HG03280 (cell line): ENCODE results near the gene SNX25.

Experiments
- ATAC-seq: cut with Tn5 transposase; IDR thresholded peaks from one replicate; pipeline ENCODE4 v1.9.1; 2021; ENCODE audit warnings: mild to moderate bottlenecking, moderate library complexity; ENCODE audit not compliant: unreplicated experiment

Gene SNX25

DNA sequence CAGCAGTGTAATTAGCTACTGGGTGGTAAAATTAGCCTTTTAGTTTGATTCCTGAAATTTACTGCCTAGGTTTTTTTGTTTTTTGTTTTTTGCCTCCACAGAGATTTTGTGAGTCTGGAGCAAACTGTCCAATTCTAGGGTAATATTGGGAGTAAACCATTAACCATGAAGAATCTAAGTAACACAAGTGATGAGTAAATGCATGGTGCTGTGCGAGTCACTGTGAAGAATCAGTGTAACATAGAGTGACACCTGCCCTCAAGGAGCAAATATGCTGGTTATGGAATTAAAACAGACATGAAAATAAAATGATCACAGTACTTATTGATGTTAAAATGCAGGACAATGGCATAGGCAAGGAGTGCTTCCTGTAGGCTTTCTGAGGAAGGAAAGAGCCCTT lies 126.2 kb downstream of the SNX25 start:
- ATAC-seq: no peak

DNA sequence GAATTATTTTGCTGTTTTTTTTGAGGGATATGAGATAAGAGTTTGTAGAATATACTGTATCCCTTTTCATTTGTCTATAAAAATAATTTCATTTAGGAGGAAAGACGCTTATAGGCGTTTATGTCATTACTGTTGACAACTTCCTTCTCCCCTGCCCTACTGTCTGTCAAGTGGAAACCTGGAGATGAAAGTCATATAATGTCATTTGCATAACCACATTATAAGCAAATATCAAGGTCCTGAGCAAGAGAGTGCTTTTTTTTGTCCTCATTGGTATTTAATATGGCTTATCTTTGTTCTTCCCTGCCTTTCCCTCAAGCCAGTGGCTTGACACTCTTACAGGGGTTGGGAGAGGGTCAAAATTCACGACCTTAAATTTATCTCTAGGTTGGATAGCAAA lies 130.5 kb downstream of the SNX25 start:
- ATAC-seq: no peak

DNA sequence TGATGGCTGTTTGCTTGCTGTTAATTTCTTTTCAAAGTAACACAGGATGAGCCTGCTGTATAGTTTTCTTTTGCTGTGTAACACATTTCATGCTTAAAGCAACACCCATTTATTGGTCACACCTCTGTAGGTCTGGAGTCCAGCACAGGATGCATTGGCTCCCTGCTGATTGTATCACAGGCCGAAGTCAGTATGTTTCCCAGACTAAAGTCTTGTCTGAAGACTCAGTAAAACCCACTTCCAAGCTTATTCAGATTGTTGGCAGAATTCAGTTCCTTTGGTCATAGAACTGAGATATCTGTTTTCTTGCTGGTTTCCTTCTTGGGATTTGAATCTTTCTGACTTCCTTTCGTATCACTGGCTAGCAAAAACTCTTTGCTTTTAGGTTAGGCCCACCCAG lies 132.0 kb downstream of the SNX25 start:
- ATAC-seq: no peak

DNA sequence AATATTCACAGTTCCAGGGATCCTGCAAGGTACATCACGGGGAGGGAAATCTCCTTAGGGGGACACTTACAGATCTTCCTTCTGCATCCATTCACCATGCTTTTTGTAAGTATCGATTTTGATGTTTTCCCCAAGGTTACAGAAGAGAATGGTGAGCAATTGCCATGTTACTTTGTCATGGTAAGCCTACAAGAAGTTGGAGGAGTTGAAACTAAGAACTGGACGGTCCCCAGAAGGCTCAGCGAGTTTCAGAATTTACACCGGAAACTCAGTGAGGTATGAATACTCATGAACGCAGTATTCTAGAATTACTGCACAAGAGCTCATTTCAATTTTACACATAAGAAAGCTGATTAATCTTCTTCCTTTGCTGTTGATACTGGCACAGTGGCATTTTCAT lies 132.4 kb downstream of the SNX25 start:
- peak; percentile 70 for ATAC-seq

DNA sequence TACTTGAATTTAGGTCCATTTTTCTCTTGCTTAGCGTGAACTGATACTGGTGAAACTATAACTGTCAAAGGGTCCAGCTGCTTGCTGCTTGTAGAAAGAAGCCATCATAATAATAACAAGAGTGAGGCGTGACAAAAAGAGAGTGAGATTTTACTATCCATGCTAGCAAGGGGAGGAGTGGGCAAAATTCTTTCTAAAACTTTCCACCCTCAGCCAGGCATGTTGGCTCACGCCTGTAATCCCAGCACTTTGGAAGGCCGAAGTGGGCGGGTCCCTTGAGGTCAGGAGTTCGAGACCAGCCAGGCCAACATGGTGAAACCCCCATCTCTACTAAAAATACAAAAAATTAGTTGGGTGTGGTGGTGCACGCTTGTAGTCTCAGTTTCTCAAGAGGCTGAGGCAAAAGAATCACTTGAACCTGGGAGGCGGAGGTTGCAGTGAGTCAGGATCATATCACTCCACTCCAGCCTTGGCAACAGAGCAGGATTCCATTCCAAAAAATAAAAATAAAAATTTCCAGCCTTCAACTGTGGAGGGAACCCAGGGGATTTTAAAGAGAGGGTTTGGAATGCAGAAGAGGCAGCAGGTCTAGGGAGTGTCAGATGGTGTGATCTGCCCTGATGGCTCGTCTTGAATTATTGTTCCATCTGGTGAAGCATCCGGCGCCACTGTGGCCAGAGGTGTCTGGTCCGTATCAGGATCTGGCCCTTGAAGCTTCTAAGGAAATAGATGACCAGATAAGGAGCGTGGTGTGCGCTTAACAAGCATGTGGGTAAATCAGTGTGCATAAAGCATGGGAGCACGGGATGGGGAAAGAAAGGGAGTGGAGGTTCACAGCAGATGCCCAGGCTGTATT lies 134.6 kb downstream of the SNX25 start:
- ATAC-seq: peak; percentile 44

DNA sequence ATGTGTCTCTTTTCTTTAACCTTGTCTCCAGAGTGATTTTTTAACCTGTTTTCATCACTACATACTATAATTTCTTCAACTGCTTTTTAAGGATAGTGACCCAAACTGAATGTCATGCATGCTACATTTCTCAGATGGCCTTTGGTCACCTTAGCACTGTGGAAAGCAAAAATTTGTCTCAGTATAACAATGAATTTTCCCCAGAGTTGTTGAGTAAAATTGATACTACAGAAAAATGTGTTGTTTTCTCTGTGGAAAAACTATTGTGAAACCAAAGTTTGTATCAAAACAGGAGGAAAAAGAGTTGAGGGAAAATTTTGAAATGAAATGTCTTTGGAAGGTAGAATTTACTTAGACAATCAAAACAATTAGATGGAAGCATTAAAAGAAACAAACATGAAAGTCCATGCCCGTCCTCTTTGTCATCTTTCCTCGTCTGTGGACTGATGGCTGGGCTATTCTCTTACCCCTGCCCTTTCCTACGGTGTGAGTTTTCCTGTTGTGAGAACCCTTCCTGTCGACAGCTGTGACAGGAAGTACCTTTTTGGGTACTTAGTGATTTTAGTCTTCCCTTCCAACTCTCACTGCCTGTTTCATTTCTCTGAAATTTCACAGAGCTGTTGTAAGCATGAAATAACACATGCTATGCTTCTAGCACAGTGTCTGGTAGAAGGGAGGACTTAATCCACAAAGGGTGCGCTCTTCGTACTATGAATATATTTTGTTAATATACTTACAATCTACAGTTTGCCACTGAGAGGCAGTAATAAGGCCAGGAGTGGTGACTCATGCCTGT lies 135.5 kb downstream of the SNX25 start:
- peak; percentile 39 for ATAC-seq

DNA sequence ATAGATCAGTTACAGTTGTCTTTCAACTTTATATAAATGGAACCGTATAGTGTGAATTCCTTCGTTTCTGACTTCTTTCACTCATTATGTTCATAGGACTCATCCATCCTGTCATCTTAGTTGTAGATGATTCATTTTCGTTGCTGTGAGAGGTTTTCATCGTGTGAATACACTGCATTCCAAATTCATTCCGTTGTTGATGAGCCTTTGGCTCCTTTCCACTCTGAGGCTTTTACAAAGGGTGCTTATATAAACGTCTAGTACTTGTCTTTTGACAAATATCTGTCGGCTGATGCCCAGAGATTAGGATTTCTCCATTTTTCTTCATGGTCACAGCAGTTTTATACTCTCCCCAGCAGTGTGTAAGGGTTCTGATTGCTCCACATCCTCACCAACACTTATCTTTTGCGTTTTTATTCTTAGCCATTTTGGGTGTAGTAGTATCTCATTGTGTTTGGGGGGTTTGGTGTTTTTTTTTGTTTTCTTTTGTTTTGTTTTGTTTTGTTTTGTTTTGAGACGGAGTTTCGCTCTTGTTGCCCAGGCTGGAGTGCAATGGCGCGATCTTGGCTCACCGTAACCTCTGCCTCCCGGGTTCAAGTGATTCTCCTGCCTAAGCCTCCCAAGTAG lies 137.7 kb downstream of the SNX25 start:
- ATAC-seq: no peak

DNA sequence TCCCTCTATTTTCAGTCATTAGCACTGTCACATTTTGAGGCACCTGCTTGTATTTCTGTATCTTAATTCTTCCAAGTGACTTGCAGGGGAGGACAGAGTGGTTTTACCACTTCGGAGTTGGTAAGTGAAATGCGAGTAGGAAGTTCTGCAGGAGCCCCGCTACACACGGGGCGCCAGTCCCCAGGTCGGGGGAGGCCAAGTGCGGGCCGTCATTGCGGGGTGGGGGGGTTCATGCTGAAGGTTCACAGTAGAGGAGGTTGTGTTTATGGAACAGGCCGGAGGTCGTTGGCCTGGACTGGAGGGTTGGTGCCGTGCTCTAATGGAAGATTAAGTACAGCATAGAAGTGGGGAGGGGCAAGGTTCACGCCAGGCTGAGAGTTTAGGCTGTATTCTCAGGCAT lies 142.3 kb downstream of the SNX25 start:
- ATAC-seq: no peak

DNA sequence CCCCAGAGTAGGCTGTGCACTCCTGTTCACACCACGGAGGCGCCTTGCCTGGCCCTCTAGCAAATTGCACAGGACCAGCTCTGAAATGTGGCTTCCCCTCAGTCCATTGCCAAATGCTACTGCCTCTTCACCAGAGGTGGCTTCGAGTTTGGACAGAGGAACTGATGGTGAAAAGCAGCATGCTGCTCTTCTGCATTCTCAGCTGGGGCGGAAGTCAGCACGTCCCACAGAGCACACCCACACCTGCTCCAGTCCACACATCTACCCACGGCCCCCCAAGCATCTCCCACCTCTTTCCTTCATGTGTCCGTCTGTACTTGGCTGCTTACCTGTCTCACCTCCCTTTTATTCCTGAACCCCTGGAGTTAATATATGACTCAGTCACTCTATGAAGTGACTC lies 142.8 kb downstream of the SNX25 start:
- ATAC-seq: no peak

DNA sequence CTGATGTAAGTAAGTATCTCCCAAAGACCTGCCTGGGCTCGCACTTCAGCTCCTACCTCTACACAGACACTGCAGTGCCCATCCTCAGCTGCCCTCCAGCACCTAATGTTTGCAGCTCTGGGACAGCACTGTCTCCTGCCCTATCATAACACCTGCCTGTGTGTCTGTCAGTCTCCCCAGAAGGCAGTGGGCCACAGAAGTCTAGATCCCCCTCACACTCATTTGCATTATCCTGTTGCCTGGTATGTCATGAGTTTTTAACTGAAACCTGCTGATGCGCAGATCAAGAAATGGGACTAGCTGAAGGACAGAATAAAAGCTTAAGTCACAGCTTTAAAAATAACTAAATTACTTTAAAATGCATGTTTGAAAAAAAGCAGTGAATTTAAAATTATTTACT lies 143.3 kb downstream of the SNX25 start:
- ATAC-seq: no peak

DNA sequence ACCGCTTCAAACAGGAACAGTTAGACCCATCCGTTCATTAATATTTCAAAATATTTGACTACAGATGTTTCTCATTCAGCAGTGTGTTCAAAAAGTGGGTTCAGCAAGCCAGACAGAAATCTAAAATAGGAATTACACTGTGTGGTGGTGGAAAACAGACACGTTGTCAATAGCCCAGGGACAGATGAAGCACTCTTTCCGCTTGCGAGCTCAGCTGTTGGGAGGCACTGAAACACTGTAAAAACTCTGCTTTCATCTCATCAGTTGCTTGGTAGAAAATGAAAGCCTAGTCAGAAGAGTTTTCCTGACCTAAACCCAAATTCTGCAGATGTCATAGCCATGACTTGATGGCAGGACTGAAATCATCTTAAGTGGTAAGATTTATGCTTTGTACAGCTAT lies 147.8 kb downstream of the SNX25 start:
- no peak for ATAC-seq

DNA sequence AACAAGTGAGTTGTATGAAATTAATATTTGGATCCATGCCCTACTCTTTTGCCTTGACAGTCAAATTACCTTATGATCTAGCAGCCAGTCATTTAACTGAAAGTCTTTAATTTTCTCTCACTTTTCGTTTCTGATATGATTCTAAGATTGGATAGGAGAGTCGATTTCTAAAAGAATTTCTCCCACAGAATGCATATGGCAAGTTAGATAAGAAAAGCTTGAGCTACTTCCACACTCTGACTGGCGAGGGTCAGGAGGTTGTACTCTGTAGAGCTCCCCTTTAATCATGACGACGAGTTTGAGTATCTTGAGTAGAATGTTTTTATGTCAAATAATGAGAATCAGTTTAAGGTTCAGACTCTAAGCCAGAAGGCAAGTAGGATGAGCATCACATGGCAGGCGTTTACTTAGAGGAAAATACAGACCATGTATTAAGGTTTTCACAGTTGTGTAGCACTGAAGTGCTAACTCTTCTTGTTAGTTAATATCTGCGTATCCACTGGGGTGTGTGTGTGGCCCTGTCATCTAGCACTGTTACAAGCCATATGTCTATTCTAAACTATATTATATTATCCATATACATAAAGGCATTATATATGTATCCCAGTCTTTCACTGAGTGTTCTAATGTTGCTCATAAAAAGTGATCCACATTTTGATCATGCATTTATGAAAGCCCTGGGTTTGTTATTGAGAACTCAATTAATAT lies 148.5 kb downstream of the SNX25 start:
- ATAC-seq: no peak

DNA sequence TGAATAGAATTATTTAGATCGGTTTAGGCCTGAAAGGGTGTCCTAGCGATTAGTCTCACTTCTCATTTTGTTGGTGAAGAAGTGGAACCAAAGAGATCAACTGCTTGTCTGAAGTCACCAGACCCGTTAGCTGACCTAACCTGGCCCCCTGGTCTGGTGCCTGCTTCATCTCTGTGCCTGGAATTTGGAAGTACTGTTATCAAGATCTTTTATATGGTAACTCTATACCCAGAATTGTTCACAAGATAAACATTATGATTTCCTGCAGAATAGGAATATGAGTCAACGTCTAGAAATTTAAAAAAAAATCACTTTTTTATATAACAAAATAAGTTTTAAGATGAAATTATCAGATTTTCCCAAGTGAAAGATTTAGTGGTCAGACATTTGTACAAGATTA lies 149.1 kb downstream of the SNX25 start:
- ATAC-seq: no peak

DNA sequence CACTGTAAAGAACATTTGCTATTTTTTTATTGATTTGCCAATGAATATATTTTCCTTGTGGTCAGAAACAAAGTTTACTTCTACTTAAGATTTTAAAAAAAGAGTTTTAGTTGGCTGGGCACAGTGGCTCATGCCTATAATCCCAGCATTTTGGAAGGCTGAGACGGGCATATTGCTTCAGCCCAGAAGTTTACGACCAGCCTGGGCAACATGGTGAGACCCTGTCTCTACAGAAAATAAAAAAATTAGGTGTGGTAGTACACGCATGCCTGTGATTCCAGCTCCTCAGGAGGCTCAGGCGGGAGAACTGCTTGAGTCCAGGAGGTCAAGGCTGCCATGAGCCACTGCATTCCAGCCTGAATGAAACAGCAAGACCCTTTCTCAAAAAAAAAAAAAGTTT lies 149.6 kb downstream of the SNX25 start:
- no peak for ATAC-seq

DNA sequence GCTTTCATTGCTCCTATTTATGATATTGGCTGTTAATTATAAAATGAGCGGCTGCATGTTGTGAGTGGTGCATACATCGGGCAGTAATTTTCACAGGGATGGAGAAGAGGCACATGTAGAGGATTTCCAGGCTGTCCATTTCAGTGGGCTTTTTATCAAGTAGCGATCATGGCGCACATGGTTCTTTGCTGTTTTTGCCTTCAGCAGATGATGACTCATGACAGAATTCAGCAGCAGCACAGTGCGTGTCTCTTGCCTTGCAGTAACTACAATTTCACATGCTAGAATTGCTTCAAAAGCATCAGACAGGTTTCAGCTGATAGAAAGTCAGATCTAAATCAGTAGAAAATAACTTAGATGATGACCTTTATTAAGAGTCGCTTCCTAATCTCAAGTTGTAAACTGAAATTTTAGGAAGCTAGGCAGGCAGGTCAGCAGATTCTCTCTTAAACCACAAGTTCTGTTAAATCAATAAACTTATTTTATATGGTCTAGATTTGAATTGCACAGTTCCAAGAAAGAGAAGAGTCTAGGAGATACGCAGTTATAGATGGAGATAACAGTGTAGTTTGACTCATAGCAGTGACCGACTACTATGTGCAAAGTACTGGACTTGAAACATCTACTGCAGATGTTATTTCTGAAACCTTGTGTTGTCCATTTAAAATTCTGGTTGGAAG lies 150.5 kb downstream of the SNX25 start:
- no peak for ATAC-seq

DNA sequence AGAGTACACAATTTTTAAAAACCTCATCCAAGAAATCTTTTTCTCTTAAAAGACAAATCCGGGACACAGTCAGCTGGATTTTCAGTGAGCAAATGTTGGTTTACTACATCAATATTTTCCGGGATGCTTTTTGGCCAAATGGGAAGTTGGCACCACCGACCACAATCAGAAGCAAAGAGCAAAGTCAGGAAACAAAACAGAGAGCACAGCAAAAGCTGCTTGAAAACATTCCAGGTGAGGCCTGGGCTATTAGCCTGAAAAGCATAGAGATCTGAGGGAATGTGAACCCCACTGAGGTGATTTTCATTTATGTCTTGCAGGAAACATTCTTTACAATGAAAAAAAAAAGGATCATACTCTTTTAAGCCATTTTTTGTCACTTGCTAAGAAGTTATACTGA lies 152.5 kb downstream of the SNX25 start:
- ATAC-seq: no peak

DNA sequence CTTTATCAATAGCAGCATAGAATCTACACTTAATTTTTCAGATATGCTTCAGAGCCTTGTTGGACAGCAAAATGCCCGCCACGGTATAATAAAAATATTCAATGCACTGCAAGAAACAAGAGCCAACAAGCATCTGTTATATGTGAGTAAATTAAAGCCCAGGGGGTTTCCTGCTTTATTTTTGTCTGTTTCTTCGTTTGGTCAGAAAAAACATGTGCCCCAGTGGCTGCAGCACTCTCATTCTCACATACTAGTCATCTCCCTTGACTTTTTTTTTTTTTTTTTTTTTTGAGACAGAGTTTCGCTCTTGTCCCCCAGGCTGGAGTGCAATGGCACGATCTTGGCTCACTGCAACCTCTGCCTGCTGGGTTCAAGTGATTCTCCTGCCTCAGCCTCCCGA lies 153.2 kb downstream of the SNX25 start:
- peak; percentile 51 for ATAC-seq

DNA sequence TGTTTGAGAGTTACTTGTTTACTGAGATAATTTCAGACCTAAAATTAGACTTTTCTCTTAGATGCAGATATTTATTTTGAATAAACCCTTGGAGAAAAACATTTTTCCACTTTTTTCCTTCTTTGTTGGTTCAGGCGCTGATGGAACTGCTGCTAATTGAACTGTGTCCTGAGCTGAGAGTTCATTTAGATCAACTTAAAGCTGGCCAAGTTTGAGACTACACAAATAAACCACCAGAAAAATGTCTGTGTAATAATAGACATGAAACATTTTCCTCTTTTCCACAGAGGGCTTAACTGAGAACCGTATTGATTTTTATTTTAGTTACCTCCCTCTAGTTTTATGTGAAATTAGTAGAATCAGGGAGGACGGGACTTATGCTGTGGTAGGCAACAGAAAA lies 153.9 kb downstream of the SNX25 start:
- no peak for ATAC-seq

DNA sequence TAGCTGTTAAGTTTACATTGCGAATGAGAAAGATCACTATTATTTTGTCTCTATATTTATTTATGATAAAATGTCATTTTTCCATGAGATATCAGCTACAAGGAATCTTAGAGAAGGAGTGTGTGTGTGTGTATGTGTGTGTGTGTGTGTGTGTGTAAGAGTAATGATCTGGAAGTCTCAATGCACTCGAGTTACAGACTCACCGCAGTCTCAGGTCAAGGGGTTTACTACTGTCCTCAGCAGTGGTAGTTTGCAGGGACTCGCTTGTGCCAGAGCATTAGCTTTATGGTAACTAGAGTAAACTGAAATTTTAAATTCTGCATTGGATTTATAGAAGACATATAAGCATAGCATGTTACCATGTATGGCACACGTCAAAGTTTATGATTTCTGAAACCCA lies 155.5 kb downstream of the SNX25 start:
- ATAC-seq: no peak

DNA sequence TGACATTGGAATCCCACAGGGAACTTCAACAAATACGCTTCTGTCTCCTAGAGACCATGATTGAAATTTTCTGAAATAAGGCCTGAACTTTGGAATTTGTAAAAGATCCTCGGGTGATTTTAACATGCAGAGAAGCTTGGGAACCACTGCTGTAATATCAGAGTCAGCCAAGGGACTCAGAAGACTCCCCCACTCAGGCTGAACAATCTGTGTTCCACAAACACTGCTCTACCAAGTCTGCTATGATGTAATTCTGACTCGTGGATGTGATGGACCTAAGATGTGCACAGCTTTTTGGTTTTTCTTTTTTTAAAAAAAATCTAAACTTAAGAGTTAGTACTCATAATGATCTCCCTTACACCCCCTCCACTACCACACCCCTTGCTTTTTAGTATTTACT lies 160.3 kb downstream of the SNX25 start:
- no peak for ATAC-seq
